ENCODE measurements around the gene GBA3. TPM values are rescaled to one million over a fixed set of nuclear protein-coding genes. Genes with fewer than 3 reads are reported as not detected.

GBA3 gene
- total RNA-seq, 2 experiments from 2014 or later = not detected

- CTCF ChIA-PET = no interaction called here
- POLR2A ChIA-PET = no interaction called here
These were observed 3.3 kb upstream of the GBA3 start for GRCh38 chr4:22689428-22689827.

- POLR2A ChIA-PET = no interaction called here
These were observed 2.3 kb downstream of the GBA3 start for GRCh38 chr4:22695029-22695428.

GRCh38 chr4:22695917-22696316 lies 3.2 kb downstream of the GBA3 start:
- POLR2A ChIA-PET = no interaction called here
- CTCF ChIA-PET = no interaction called here

More at GRCh38 chr4:22695029-22695428, 2.3 kb downstream of the GBA3 start:
- CTCF ChIA-PET = no interaction called here

- CTCF ChIA-PET = no interaction called here
- POLR2A ChIA-PET = no interaction called here
These were observed 11.2 kb downstream of the GBA3 start for GRCh38 chr4:22703912-22704311.

GRCh38 chr4:22707390-22707789 lies 14.7 kb downstream of the GBA3 start:
- CTCF ChIA-PET = interaction anchor here (0.6 kb wide), 1 partner anchor 1199 kb away, joined by 4 read pairs; no protein-coding TSS in a partner anchor
- POLR2A ChIA-PET = no interaction called here

- ChIA-PET POLR2A (no interaction called here), CTCF (no interaction called here)
These were observed 16.2 kb downstream of the GBA3 start for GRCh38 chr4:22708961-22709360.

GRCh38 chr4:22712105-22712504 lies 19.4 kb downstream of the GBA3 start:
- ChIA-PET CTCF (no interaction called here), POLR2A (no interaction called here)

- ChIA-PET POLR2A (no interaction called here), CTCF (no interaction called here)
These were observed 19.8 kb downstream of the GBA3 start for GRCh38 chr4:22712529-22712928.

- CTCF ChIA-PET = no interaction called here
- POLR2A ChIA-PET = no interaction called here
These were observed 21.1 kb downstream of the GBA3 start for GRCh38 chr4:22713841-22714240.

- ChIA-PET CTCF (no interaction called here), POLR2A (no interaction called here)
These were observed 26.5 kb downstream of the GBA3 start for GRCh38 chr4:22719218-22719617.

- ChIA-PET POLR2A (no interaction called here), CTCF (no interaction called here)
These were observed 27.4 kb downstream of the GBA3 start for GRCh38 chr4:22720091-22720490.

GRCh38 chr4:22721204-22721603 lies 28.5 kb downstream of the GBA3 start:
- POLR2A ChIA-PET = no interaction called here
- CTCF ChIA-PET = no interaction called here

GRCh38 chr4:22730021-22730420 lies 37.3 kb downstream of the GBA3 start:
- CTCF ChIA-PET = no interaction called here
- POLR2A ChIA-PET = no interaction called here

- POLR2A ChIA-PET = no interaction called here
- CTCF ChIA-PET = no interaction called here
These were observed 41.1 kb downstream of the GBA3 start for GRCh38 chr4:22733816-22734215.

GRCh38 chr4:22736912-22737311 lies 44.2 kb downstream of the GBA3 start:
- ChIA-PET POLR2A (no interaction called here), CTCF (no interaction called here)

GRCh38 chr4:22739968-22740367 lies 47.2 kb downstream of the GBA3 start:
- ChIA-PET POLR2A (no interaction called here), CTCF (no interaction called here)

GRCh38 chr4:22741744-22742143 lies 49.0 kb downstream of the GBA3 start:
- ChIA-PET CTCF (no interaction called here), POLR2A (no interaction called here)

GRCh38 chr4:22743290-22743689 lies 50.6 kb downstream of the GBA3 start:
- POLR2A ChIA-PET = no interaction called here

GRCh38 chr4:22744478-22745062 lies 51.8 kb downstream of the GBA3 start:
- POLR2A ChIA-PET = no interaction called here
- CTCF ChIA-PET = no interaction called here

More at GRCh38 chr4:22743290-22743689, 50.6 kb downstream of the GBA3 start:
- CTCF ChIA-PET = no interaction called here

GRCh38 chr4:22745234-22745633 lies 52.5 kb downstream of the GBA3 start:
- ChIA-PET CTCF (no interaction called here), POLR2A (no interaction called here)

GRCh38 chr4:22754116-22754515 lies 61.4 kb downstream of the GBA3 start:
- ChIA-PET CTCF (no interaction called here), POLR2A (no interaction called here)

GRCh38 chr4:22762548-22762947 lies 69.8 kb downstream of the GBA3 start:
- POLR2A ChIA-PET = no interaction called here
- CTCF ChIA-PET = no interaction called here

GRCh38 chr4:22764183-22764582 lies 71.4 kb downstream of the GBA3 start:
- POLR2A ChIA-PET = no interaction called here
- CTCF ChIA-PET = no interaction called here
